Stimulated activated naive B cell treated with anti-CD40 and anti-IgM and Interleukin-4, amounts not matched to agents 10 μg/mL and 1 μg/mL and 100 μg/mL, for 72 hours (primary cell): Measurements from ENCODE around the gene BMERB1.
A peak's percentile ranks its signal among the peaks of the same experiment; 100 is the strongest.

Experiments
- ATAC-seq, 2 donors: fragments of 150-1000 bp; cut with Tn5 transposase; replicated peaks; 2 replicates each; pipeline ENCODE4 v1.10.0; 2021; ENCODE audit warnings: moderate library complexity in 1 of 2
- DNase-seq: peaks from one replicate; pipeline ENCODE4 v3.0.0; 2021
- H3K27ac Mint-ChIP-seq: one replicate; pipeline ENCODE4 v1.8.0; 2022; ENCODE audit warnings: mild to moderate bottlenecking, mixed read lengths
- H3K27me3 Mint-ChIP-seq, 2 donors: one replicate each; pipeline ENCODE4 v1.8.0; 2022; ENCODE audit warnings: mixed read lengths in 2 of 2
- H3K36me3 Mint-ChIP-seq, 2 donors: one replicate each; pipeline ENCODE4 v1.8.0; 2022; ENCODE audit warnings: mixed read lengths in 2 of 2, mild to moderate bottlenecking in 1 of 2
- H3K4me1 Mint-ChIP-seq, 2 donors: one replicate each; pipeline ENCODE4 v1.8.0; 2022; ENCODE audit warnings: mixed read lengths in 2 of 2, mild to moderate bottlenecking in 1 of 2
- H3K4me3 Mint-ChIP-seq, 2 donors: one replicate each; pipeline ENCODE4 v1.8.0; 2022; ENCODE audit warnings: mild to moderate bottlenecking in 2 of 2, mixed read lengths in 2 of 2, moderate library complexity in 1 of 2
- H3K9me3 Mint-ChIP-seq, 2 donors: one replicate each; pipeline ENCODE4 v1.8.0; 2022; ENCODE audit warnings: mixed read lengths in 2 of 2, mild to moderate bottlenecking in 1 of 2

The BMERB1 gene

GRCh38 chr16:15620611-15621195, 186.3 kb downstream of the BMERB1 start:
- Mint-ChIP-seq H3K4me3 (no peak overlapping the region), H3K36me3 (peaks cover 47 to 63% of the 10 kb centered on the region in 2 donors), H3K9me3 (no peaks in the 10 kb centered on the region), H3K27me3 (no peaks in the 10 kb centered on the region), H3K27ac (peak overlapping the region; percentile 56), H3K4me1 (peaks cover 11 to 12% of the 10 kb centered on the region in 2 donors)
- ATAC-seq (no peak), DNase-seq (no peak)

- no peaks in the 10 kb centered on the region for H3K27me3 Mint-ChIP-seq
- peaks cover 47 to 61% of the 10 kb centered on the region in 2 donors for H3K36me3 Mint-ChIP-seq
- H3K9me3 Mint-ChIP-seq: no peaks in the 10 kb centered on the region
- DNase-seq (no peak), ATAC-seq (no peak)
- H3K4me1 Mint-ChIP-seq: peaks cover 12 to 14% of the 10 kb centered on the region in 2 donors
- no peak overlapping the region for H3K27ac Mint-ChIP-seq
- H3K4me3 Mint-ChIP-seq: no peak overlapping the region
Observed at GRCh38 chr16:15621456-15621855, 187.1 kb downstream of the BMERB1 start.

- no peak for ATAC-seq
- Mint-ChIP-seq H3K27me3 (no peaks in the 10 kb centered on the region), H3K4me1 (peaks cover 14 to 18% of the 10 kb centered on the region in 2 donors), H3K27ac (no peak overlapping the region), H3K4me3 (no peak overlapping the region), H3K36me3 (peaks cover 46 to 57% of the 10 kb centered on the region in 2 donors), H3K9me3 (no peaks in the 10 kb centered on the region)
- no peak for DNase-seq
Observed at GRCh38 chr16:15621889-15622288, 187.5 kb downstream of the BMERB1 start.

- Mint-ChIP-seq H3K27me3 (no peaks in the 10 kb centered on the region), H3K4me3 (peak overlapping the region; percentile 47 to 52), H3K36me3 (peaks cover 46 to 56% of the 10 kb centered on the region in 2 donors), H3K9me3 (no peaks in the 10 kb centered on the region), H3K27ac (peak overlapping the region; percentile 90), H3K4me1 (peaks cover 34 to 53% of the 10 kb centered on the region in 2 donors)
- ATAC-seq (peak in 1 of 2 donors; percentile 6), DNase-seq (no peak)
Observed at GRCh38 chr16:15631730-15632409, 197.5 kb downstream of the BMERB1 start.

GRCh38 chr16:15635926-15636325, 201.5 kb downstream of the BMERB1 start:
- peak overlapping the region; percentile 59 to 70 for H3K4me3 Mint-ChIP-seq
- H3K4me1 Mint-ChIP-seq: peaks cover 54 to 76% of the 10 kb centered on the region in 2 donors
- no peaks in the 10 kb centered on the region for H3K9me3 Mint-ChIP-seq
- H3K27ac Mint-ChIP-seq: peak overlapping the region; percentile 98
- H3K27me3 Mint-ChIP-seq: no peaks in the 10 kb centered on the region
- peaks cover 48 to 63% of the 10 kb centered on the region in 2 donors for H3K36me3 Mint-ChIP-seq
- DNase-seq (no peak), ATAC-seq (no peak)

GRCh38 chr16:15636392-15636873, 202.0 kb downstream of the BMERB1 start:
- Mint-ChIP-seq H3K4me3 (peak overlapping the region; percentile 59 to 70), H3K4me1 (peaks cover 58 to 81% of the 10 kb centered on the region in 2 donors), H3K27ac (peak overlapping the region; percentile 98), H3K9me3 (no peaks in the 10 kb centered on the region), H3K36me3 (peaks cover 46 to 63% of the 10 kb centered on the region in 2 donors), H3K27me3 (no peaks in the 10 kb centered on the region)
- ATAC-seq: peak; percentile 59
- no peak for DNase-seq
